IMR-90 (cell line): ENCODE measurements around the gene GGT5. TPM values are rescaled to one million over a fixed set of nuclear protein-coding genes. Genes with fewer than 3 reads are reported as not detected.

Source experiments
- ATAC-seq: fragments of 200-7000 bp; cut with Tn5 transposase; 2 replicates; pipeline ENCODE4 v1.9.1; 2020; ENCODE audit warnings: low read depth, mild to moderate bottlenecking, moderate library complexity
- BruUV-seq: library from RNA; stranded (reverse); fragments of 400-500 nt; replicated peaks from 2 replicates; lab custom pipeline; 2021; lab: Mats Ljungman, UMichigan
- CTCF ChIA-PET: fragments of 300-600 bp; formaldehyde crosslinking; extraction: SDS; loops from one replicate; lab custom pipeline; 2021; ENCODE audit warnings: antibody characterized with exemption; lab: Yijun Ruan, JAX
- POLR2A ChIA-PET: fragments of 300-600 bp; sonication (Branson Sonifier 250); formaldehyde crosslinking; loops from one replicate; lab custom pipeline; 2022; ENCODE audit warnings: antibody characterized with exemption; ENCODE audit not compliant: unreplicated experiment; lab: Charles Lee
- DNase-seq: peaks from one replicate; pipeline ENCODE4 v3.0.0; 2013
- H2AFZ ChIP-seq: replicated peaks from 2 replicates; pipeline ENCODE3; 2013; ENCODE audit warnings: low read length, mild to moderate bottlenecking; ENCODE audit not compliant: poor library complexity
- H2AK5ac ChIP-seq: 2 replicates; pipeline ENCODE4 v1.6.1; 2013; ENCODE audit warnings: low read depth, low read length, inconsistent platforms
- H2AK9ac ChIP-seq: replicated peaks from 2 replicates; pipeline ENCODE3; 2013; ENCODE audit warnings: mild to moderate bottlenecking, low read depth, low read length, moderate library complexity; ENCODE audit not compliant: poor library complexity
- H2BK120ac ChIP-seq: 2 replicates; pipeline ENCODE4 v1.6.1; 2013; ENCODE audit warnings: low read depth, low read length, inconsistent platforms
- H2BK15ac ChIP-seq: 3 replicates; pipeline ENCODE4 v1.6.1; 2013; ENCODE audit warnings: low read depth, low read length, inconsistent platforms
- H2BK20ac ChIP-seq: 2 replicates; pipeline ENCODE4 v1.6.1; 2013; ENCODE audit warnings: low read depth, mild to moderate bottlenecking, inconsistent platforms, low read length, moderate library complexity
- H2BK5ac ChIP-seq: 2 replicates; pipeline ENCODE4 v1.6.1; 2013; ENCODE audit warnings: mild to moderate bottlenecking, low read depth, low read length, inconsistent platforms; ENCODE audit not compliant: poor library complexity, severe bottlenecking
- H3K14ac ChIP-seq: replicated peaks from 2 replicates; pipeline ENCODE4 v1.6.1; 2013; ENCODE audit warnings: low read depth, low read length, inconsistent platforms
- H3K18ac ChIP-seq: 2 replicates; pipeline ENCODE4 v1.6.1; 2013; ENCODE audit warnings: low read depth, low read length, control low read depth
- H3K23ac ChIP-seq: 2 replicates; pipeline ENCODE4 v1.6.1; 2013; ENCODE audit warnings: low read depth, low read length, inconsistent platforms
- H3K27ac ChIP-seq: 2 replicates; pipeline ENCODE4 v1.5.1; 2013; ENCODE audit warnings: mild to moderate bottlenecking, control low read depth, low read length; ENCODE audit not compliant: insufficient read depth
- H3K27me3 ChIP-seq: 2 replicates; pipeline ENCODE4 v1.6.1; 2013; ENCODE audit warnings: low read length; ENCODE audit not compliant: control insufficient read depth, insufficient read depth
- H3K36me3 ChIP-seq: 2 replicates; pipeline ENCODE4 v1.6.1; 2013; ENCODE audit warnings: low read length, mixed read lengths; ENCODE audit not compliant: control insufficient read depth, insufficient read depth
- H3K4ac ChIP-seq: 2 replicates; pipeline ENCODE4 v1.6.1; 2013; ENCODE audit warnings: low read depth, low read length, inconsistent platforms
- H3K4me1 ChIP-seq: 2 replicates; pipeline ENCODE4 v1.6.1; 2013; ENCODE audit warnings: low read length, mixed read lengths; ENCODE audit not compliant: control insufficient read depth, insufficient read depth
- H3K4me2 ChIP-seq: 2 replicates; pipeline ENCODE4 v1.6.1; 2013; ENCODE audit warnings: low read depth, mild to moderate bottlenecking, control low read depth, low read length, moderate library complexity
- H3K4me3 ChIP-seq: 2 replicates; pipeline ENCODE4 v1.5.1; 2013; ENCODE audit warnings: low read depth, mild to moderate bottlenecking, control low read depth, low read length, moderate library complexity; ENCODE audit not compliant: insufficient read depth
- H3K56ac ChIP-seq: 2 replicates; pipeline ENCODE4 v1.6.1; 2013; ENCODE audit warnings: low read length, inconsistent platforms; ENCODE audit not compliant: insufficient read depth; ENCODE audit errors: extremely low read depth
- H3K79me1 ChIP-seq, 2 experiments: 2 replicates each; pipeline ENCODE4 v1.6.1; 2013; ENCODE audit warnings: low read length in 2 of 2, inconsistent platforms in 1 of 2, low read depth in 1 of 2
- H3K9ac ChIP-seq: 2 replicates; pipeline ENCODE4 v1.6.1; 2013; ENCODE audit warnings: low read depth, low read length, control low read depth
- H3K9me1 ChIP-seq: 2 replicates; pipeline ENCODE4 v1.6.1; 2013; ENCODE audit warnings: low read length, inconsistent platforms; ENCODE audit not compliant: insufficient read depth
- H3K9me3 ChIP-seq: 2 replicates; pipeline ENCODE4 v1.6.1; 2013; ENCODE audit warnings: low read length; ENCODE audit not compliant: control insufficient read depth, insufficient read depth
- H4K20me1 ChIP-seq: 2 replicates; pipeline ENCODE4 v1.6.1; 2013; ENCODE audit warnings: low read length, inconsistent platforms; ENCODE audit not compliant: insufficient read depth
- H4K5ac ChIP-seq: 2 replicates; pipeline ENCODE4 v1.6.1; 2013; ENCODE audit warnings: mild to moderate bottlenecking, low read depth, low read length, control low read depth
- H4K8ac ChIP-seq, 2 experiments: 2 replicates each; pipeline ENCODE4 v1.6.1; 2013; ENCODE audit warnings: low read depth in 2 of 2, low read length in 2 of 2, control low read depth in 1 of 2, inconsistent platforms in 1 of 2
- H4K91ac ChIP-seq: 2 replicates; pipeline ENCODE4 v1.6.1; 2013; ENCODE audit warnings: low read depth, low read length, inconsistent platforms; ENCODE audit not compliant: insufficient read depth
- CEBPB ChIP-seq: IDR thresholded peaks from 2 replicates; pipeline ENCODE4 v1.6.1; 2012; ENCODE audit warnings: low read depth, low read length, improper control_type of control experiment
- ELK1 ChIP-seq: fragments of 150-350 bp; IDR thresholded peaks from 2 replicates; pipeline ENCODE4 v1.6.1; 2016; ENCODE audit warnings: low read depth, mild to moderate bottlenecking, low read length, moderate library complexity, borderline replicate concordance
- MAZ ChIP-seq: IDR thresholded peaks from 2 replicates; pipeline ENCODE4 v1.6.1; 2012; ENCODE audit warnings: low read depth, mild to moderate bottlenecking, low read length, improper control_type of control experiment, moderate library complexity, borderline replicate concordance
- MXI1 ChIP-seq: IDR thresholded peaks from 2 replicates; pipeline ENCODE4 v1.6.1; 2012; ENCODE audit warnings: low read depth, mild to moderate bottlenecking, low read length, moderate library complexity, borderline replicate concordance
- USF2 ChIP-seq: fragments of 150-350 bp; IDR thresholded peaks from 2 replicates; pipeline ENCODE4 v1.6.1; 2017; ENCODE audit warnings: mild to moderate bottlenecking, antibody characterized with exemption, low read length, low read depth
- WGBS, 2 experiments: methylation state at CpG; one replicate each; pipeline versions ENCODE4 v1.1.5 to v1.1.7; 2013; ENCODE audit warnings: missing lambda C conversion rate in 2 of 2; ENCODE audit not compliant: insufficient read length in 1 of 2; ENCODE audit errors: extremely low coverage in 2 of 2; 5-methylcytosine and 5-hydroxymethylcytosine counted together
- dilution Hi-C: fragments of 300-500 bp; cut with HindIII; formaldehyde crosslinking; loops from one replicate; pipeline ENCODE4 v1.14.3; 2018; ENCODE audit warnings: low sequenced_read_pairs; ENCODE audit not compliant: unreplicated experiment
- in situ Hi-C: fragments of 300-500 bp; cut with MboI; formaldehyde crosslinking; loops from 3 replicates; pipeline ENCODE4 v1.14.3; 2019; ENCODE audit warnings: low sequenced_read_pairs, inconsistent platforms, mixed read lengths
- intact Hi-C: fragments of 100-400 bp; cut with micrococcal nuclease; formaldehyde crosslinking; loops from 2 replicates; pipeline ENCODE4 v1.10.0; 2022
- polyA plus RNA-seq, 3 experiments: library from polyadenylated mRNA; depleted of rRNA; stranded (reverse); fragments of >200 nt; gene quantifications; 2 replicates each; pipeline ENCODE4 v1.2.3, GENCODE V29; 2012; ENCODE audit warnings: low replicate concordance in 1 of 3
- total RNA-seq: library from RNA; depleted of rRNA; stranded (reverse); fragments of >200 nt; gene quantifications from 2 replicates; pipeline ENCODE4 v1.2.3, GENCODE V29; 2012

GGT5 gene
- total and polyA plus RNA-seq, 2 of the 4 experiments (the other 2 are of a cell fraction), result 0.18 to 5.8 TPM

DNA sequence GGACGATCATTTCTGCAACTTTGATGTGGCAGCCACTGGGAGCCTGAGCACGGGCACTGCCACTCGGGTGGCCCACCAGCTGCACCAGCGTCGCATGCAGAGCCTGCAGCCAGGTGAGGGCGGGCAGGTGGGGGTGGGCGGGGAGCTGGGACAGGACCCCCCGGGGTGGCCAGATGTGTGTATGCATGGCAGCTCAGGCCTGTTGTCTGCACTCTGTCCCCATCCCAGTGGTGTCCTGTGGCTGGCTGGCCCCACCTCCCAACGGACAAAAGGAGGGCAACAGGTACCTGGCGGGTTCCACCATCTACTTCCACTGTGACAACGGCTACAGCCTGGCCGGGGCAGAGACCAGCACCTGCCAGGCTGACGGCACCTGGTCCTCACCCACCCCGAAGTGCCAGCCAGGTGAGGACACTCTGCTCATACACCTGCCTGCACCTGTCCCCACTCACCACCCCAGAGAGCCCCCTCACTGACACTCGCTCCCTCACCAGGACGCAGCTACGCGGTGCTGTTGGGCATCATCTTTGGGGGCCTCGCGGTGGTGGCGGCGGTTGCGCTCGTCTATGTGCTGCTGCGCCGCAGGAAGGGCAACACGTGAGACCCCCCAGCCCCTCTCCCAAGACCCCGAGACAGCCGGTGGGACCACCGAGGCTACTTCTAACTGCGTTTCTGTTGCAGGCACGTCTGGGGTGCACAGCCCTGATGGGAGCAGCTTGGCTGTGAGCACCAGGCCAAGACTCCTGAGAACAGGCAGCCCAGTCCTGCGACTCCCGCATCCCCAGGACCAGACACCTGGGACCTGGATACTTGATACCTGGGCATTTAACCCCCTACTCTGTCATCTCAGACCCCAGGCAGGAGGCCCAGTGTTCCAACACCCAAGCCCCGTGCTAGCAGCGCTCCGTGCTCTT, 56.9 kb downstream of the GGT5 start:
- H3K4me2 ChIP-seq, result no peak overlapping the region
- no peak overlapping the region for H3K9ac ChIP-seq
- H2AK5ac ChIP-seq, result 0 out of 2 replicates have a peak overlapping the region, but pooled peaks have one; percentile 39
- no peaks in the 10 kb centered on the region for H3K9me3 ChIP-seq
- 84% methylated on average over 12 of the region's 37 CpGs; no CpG with 5 or more reads in 1 of the 2 experiments for WGBS, 2 experiments
- no peaks in the 10 kb centered on the region; the same call in 1 of the 2 replicates for H3K9me1 ChIP-seq
- DNase-seq (no peak), ATAC-seq (no peak)
- H3K23ac ChIP-seq, result no peak overlapping the region
- no peak overlapping the region for H2BK120ac ChIP-seq
- BruUV-seq, result no TSS peak
- H2BK20ac ChIP-seq, result no peak overlapping the region
- H3K79me1 ChIP-seq, result no peaks in the 10 kb centered on the region
- H3K4me1 ChIP-seq, result peaks cover 10% of the 10 kb centered on the region
- H2BK5ac ChIP-seq, result no peak overlapping the region
- no peak overlapping the region for H3K27ac ChIP-seq
- H3K56ac ChIP-seq, result no peak overlapping the region
- no peak overlapping the region for H2BK15ac ChIP-seq
- no peak overlapping the region for H4K5ac ChIP-seq
- no peak overlapping the region for H3K4ac ChIP-seq
- no peak overlapping the region for H3K18ac ChIP-seq
- TF ChIP-seq ELK1, result no peak
- TF ChIP-seq MAZ, result no peak
- TF ChIP-seq USF2, result no peak
- TF ChIP-seq CEBPB, result no peak
- TF ChIP-seq MXI1, result no peak
- no peaks in the 10 kb centered on the region for H4K20me1 ChIP-seq
- no peak overlapping the region for H2AK9ac ChIP-seq
- H3K4me3 ChIP-seq, result no peak overlapping the region
- in situ Hi-C loops (no loop called here), intact Hi-C loops (loop anchor here (5.0 kb wide), 1 partner anchor 339 kb away; no protein-coding TSS in a partner anchor), dilution Hi-C loops (no loop called here)
- CTCF ChIA-PET, result no interaction called here
- no peak overlapping the region for H4K91ac ChIP-seq
- no peaks in the 10 kb centered on the region for H3K27me3 ChIP-seq
- no peak overlapping the region for H3K14ac ChIP-seq
- H3K36me3 ChIP-seq, result no peaks in the 10 kb centered on the region
- H4K8ac ChIP-seq, result no peak overlapping the region
- POLR2A ChIA-PET, result no interaction called here
- no peak overlapping the region for H2AFZ ChIP-seq
